Fibroblast of lung (primary cell): ENCODE results near the gene P2RY11.

Experiments
- CTCF ChIP-seq, 2 donors: IDR thresholded peaks in 1 of 2; conservative IDR thresholded peaks in 1 of 2; 1 replicate in 1 of 2; 2 replicates in 1 of 2; pipeline ENCODE4 v1.5.1; 2011 to 2012; ENCODE audit warnings: low read length in 2 of 2, control low read depth in 1 of 2, inconsistent platforms in 1 of 2, low read depth in 1 of 2, mild to moderate bottlenecking in 1 of 2
- EZH2 ChIP-seq: IDR thresholded peaks from 2 replicates; pipeline ENCODE4 v1.5.1; 2012; ENCODE audit warnings: low read length, control low read depth, mild to moderate bottlenecking; ENCODE audit errors: missing control alignments

- TF ChIP-seq CTCF (conservative IDR thresholded peaks at IDR 0.05 in 1 of 2, IDR thresholded peaks at IDR 0.05 in 1 of 2; ENCODE audit: low read depth in 1 of 2, low read length in 2 of 2) (no peak), EZH2 (no peak)
These were observed 6.6 kb upstream of the P2RY11 start for GRCh38 chr19:10104665-10105508.
